GM10847 (cell line): ENCODE results near the gene KRT13.

Source experiments
- POLR2A ChIP-seq: IDR thresholded peaks from 2 replicates; pipeline ENCODE4 v1.6.1; 2011; ENCODE audit not compliant: insufficient read length; ENCODE audit errors: extremely low read depth

The KRT13 gene

GRCh38 chr17:41478237-41478636, 27.2 kb downstream of the KRT13 start:
- no peak for TF ChIP-seq POLR2A

- TF ChIP-seq POLR2A = no peak
Measured at GRCh38 chr17:41476866-41477815, 28.3 kb downstream of the KRT13 start.

DNA sequence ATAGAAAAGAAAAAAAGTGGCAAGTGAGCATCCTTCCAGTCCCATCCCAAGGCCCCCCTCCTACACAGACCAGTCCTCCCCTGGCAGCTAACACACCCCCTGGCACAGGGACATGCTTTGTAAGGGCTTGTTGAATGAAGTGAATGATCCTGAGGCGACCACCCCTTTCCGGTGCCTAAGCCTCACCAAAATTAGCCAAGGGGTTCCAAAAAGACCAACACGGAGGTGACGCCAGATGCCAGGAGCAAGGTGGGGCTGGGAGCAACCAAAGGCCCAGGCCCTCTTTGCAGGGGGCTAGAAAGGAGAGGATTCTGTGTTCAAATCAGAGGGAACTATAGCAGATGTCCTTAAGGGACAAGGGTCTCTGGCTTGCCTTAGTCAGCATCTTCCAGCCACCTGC, 30.0 kb downstream of the KRT13 start:
- no peak for TF ChIP-seq POLR2A

DNA sequence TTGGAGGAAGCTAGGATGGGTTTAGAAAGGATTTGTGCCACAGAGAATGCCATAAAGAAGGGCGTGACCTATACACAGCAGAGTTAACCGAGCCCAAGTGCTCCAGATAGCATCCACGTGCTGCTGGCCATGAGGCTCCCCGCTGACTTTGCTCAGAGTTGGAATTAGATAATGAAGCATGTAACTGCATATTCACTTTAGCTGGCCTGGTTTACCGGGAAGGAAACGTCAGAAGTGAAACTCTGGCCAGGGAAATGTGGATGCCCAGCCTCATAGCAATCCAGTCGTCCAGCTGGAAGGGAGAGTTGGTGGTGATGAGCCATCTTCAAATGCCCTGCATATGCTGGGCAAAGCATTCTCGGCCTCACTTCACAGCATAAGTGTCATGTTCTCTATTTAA, 30.5 kb downstream of the KRT13 start:
- TF ChIP-seq POLR2A = no peak

GRCh38 chr17:41468346-41468745, 37.1 kb downstream of the KRT13 start:
- TF ChIP-seq POLR2A = no peak

- no peak for TF ChIP-seq POLR2A
Measured at GRCh38 chr17:41467561-41467960, 37.9 kb downstream of the KRT13 start.

- no peak for TF ChIP-seq POLR2A
Measured at GRCh38 chr17:41466988-41467387, 38.4 kb downstream of the KRT13 start, which contains the start of gene KRT32. KRT32 (minus strand) TSS chr17:41467386; CDS start chr17:41467325, 61 bp downstream.

DNA sequence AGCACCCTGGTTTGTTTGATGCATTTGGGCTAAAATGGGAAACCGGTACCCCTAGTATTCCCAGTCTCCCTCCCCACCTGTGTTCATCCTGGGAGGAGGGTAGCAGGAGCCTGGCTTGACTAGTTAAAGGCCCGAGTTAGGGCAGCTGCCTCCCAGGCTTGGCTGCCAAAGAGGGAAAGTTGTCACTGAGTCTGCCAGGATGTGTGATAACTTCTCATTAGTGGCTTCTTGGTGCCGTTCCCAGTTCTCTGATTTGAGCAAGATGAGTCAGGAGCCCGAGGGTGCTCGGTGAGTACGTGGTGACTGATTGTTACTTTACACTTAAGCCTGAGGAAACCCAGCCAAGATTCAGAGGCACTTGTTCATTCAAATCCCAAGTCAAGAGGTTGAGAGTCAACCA, 40.7 kb downstream of the KRT13 start:
- no peak for TF ChIP-seq POLR2A

- no peak for TF ChIP-seq POLR2A
Measured at GRCh38 chr17:41464173-41464572, 41.2 kb downstream of the KRT13 start.

GRCh38 chr17:41463746-41464145, 41.7 kb downstream of the KRT13 start:
- no peak for TF ChIP-seq POLR2A

DNA sequence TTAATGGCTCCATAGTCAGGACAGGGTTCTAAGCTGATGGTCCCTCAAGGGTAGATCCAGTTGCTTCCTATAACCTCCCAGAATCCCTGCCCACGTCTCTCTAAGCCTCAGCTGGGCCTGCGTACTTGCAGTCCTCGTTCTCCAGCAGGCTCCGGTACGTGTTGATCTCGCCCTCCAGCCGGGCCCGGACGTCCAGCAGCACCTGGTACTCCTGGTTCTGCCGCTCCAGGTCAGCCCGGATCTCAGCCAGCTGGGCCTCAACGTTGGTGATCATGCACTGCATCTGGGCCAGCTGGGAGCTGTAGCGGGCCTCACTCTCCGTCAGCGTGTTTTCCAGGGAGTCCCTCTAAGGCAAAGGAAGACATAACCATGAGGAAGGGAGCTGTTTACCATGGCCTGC, 42.7 kb downstream of the KRT13 start:
- TF ChIP-seq POLR2A = no peak

- no peak for TF ChIP-seq POLR2A
Measured at GRCh38 chr17:41457676-41458075, 47.7 kb downstream of the KRT13 start.

DNA sequence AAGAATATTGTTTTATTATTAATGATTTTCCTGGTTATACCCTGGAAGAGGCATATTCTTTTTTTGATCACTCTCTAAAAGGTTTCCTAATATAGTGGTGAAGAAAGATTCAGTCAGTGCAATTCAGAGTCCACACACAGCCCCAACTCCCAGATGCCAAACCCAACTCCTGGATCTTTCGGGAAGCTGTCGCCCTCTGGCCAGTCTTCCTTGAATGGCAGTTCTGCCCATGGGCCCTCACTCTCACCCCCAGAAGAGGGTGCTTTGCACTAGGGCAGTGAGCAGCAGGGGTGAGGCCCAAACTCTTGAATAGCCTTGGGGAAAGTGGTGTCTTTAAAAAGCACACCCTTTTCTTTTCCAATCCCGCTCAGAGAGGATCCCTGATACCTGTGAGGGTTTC, 49.2 kb downstream of the KRT13 start:
- no peak for TF ChIP-seq POLR2A

DNA sequence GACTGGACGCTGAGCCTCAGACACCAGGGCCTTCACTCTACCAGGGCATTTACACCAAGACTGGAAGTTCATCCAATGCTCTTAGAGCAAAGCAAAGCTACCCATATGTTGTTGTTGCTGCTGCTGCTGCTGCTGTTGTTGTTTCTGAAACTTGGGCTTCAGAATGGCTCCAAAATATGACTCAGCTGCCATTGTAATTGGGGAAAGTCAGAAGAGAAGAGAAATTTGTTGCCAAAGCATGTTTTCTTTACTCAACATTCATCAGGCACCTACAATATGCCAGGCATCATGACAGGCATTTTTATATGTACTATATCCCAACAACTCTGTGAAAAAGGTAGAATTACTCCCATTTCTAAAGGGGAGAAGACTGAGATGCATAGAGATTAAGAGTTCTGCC, 50.2 kb downstream of the KRT13 start:
- no peak for TF ChIP-seq POLR2A

- TF ChIP-seq POLR2A = no peak
Measured at GRCh38 chr17:41453066-41453465, 52.3 kb downstream of the KRT13 start.

GRCh38 chr17:41452281-41452680, 53.1 kb downstream of the KRT13 start:
- no peak for TF ChIP-seq POLR2A
